ENCODE results near the gene SPEM2.

GRCh38 chr17:7471729-7472128, 46.3 kb downstream of the SPEM2 start:
- TF ChIP-seq EGR1 (IDR thresholded peaks at IDR 0.05; ENCODE audit: low read depth) (no peak), ELF1 (IDR thresholded peaks at IDR 0.05; ENCODE audit: borderline replicate concordance, low read depth) (no peak), POLR2AphosphoS5 (IDR thresholded peaks at IDR 0.05; ENCODE audit: low read depth, low read length) (no peak), CTCF (IDR thresholded peaks at IDR 0.05 in 2 of 3, conservative IDR thresholded peaks at IDR 0.05 in 1 of 3; ENCODE audit: borderline replicate concordance in 1 of 3, insufficient read depth in 1 of 3, low read depth in 2 of 3, low read length in 2 of 3) (no peak), POLR2A (IDR thresholded peaks at IDR 0.05; ENCODE audit: borderline replicate concordance, extremely low read depth, insufficient read depth, insufficient read length) (no peak), ZFX (IDR thresholded peaks at IDR 0.05) (no peak), EZH2phosphoT487 (IDR thresholded peaks at IDR 0.05; ENCODE audit: borderline replicate concordance) (no peak), ATF3 (IDR thresholded peaks at IDR 0.05) (no peak), TCF7L2 (IDR thresholded peaks at IDR 0.05; ENCODE audit: borderline replicate concordance, extremely low read depth, insufficient read depth, insufficient read length) (no peak), MAX (IDR thresholded peaks at IDR 0.05) (no peak), RAD21 (IDR thresholded peaks at IDR 0.05; ENCODE audit: low read depth) (no peak), SRF (IDR thresholded peaks at IDR 0.05; ENCODE audit: low read depth) (no peak), EZH2 (IDR thresholded peaks at IDR 0.05) (no peak), SP1 (IDR thresholded peaks at IDR 0.05; ENCODE audit: low read depth) (no peak)

Data from HCT116 (cell line).